HG03378 (cell line): ENCODE data around the gene NEUROD2.
"Not testable (repeated sequence)": the region's sequence is repeated elsewhere in the genome, so short reads cannot be mapped to it uniquely, and the experiment has no call there.

Experiments
- ATAC-seq: cut with Tn5 transposase; IDR thresholded peaks from one replicate; pipeline ENCODE4 v1.9.1; 2021; ENCODE audit warnings: mild to moderate bottlenecking, moderate library complexity; ENCODE audit not compliant: unreplicated experiment

Gene NEUROD2

GRCh38 chr17:39603304-39604016 is 4.3 kb downstream of the NEUROD2 start:
- no peak for ATAC-seq

DNA sequence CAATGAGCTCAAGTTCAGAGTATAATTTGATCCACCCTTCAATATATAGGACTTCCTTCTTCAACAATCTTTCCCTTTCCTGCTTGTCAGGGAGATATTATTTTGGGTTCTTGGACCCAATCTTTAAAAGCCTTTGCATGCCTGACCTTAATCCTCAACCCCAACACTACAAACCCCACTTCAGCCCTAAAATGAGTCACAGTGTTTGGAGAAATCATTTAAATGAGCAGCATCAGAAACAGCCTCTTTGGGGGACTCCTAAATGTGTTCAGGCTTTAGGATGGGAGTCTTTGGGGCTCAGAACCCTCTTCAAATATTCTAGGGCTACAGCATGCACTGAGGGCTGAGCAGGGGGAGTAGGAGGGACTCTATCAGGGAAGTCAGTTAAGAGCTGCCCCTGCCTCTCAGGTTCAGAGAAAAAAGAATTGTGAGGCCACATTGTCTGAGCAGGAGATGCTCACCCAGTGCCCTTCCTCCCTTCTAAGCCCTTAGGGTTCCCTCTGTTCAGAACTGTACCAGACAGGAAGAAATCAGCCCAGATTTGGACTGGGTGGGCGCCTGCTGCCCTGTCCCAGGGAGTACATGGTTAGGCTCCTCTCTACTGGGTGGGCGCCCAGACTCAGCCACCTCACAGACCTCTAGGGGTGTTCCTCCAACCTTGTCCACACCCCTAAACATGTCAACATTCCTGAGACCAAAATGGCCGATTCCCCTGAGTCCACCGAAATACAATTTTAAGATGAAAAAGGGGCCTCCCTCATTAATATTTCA is 5.0 kb downstream of the NEUROD2 start:
- ATAC-seq = no peak

- ATAC-seq = no peak
Measured at GRCh38 chr17:39601758-39602532, 5.8 kb downstream of the NEUROD2 start.

DNA sequence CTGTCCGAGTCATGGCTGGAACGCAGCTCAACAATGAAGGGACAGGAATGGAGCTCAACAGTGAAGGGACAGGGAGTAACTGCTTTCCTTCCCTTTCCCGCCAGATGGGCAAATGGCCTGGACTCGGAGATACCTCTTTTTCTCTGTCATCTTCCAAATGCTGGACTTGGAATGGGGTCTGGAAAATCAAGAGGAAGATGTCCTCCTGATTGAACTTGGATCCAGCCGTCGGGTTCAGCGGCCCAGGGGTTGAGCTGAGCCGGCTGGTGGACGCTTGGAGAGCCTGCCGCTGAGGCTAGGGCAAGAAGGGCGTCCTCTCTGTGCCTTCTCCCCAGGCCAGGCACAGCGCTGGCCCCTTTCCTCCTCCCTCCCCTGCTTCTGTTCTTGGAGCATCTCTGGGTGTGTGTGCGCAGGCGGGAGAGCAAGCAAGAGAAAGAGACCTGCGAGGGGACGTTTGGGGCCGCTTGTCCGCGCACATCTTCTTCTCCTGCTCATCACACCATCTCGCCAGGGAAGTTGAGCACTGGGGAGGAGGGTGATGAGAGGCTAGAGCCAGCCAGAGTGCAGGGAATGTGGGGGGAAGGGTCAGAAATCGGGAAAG is 6.6 kb downstream of the NEUROD2 start:
- no peak for ATAC-seq

- no peak for ATAC-seq
Measured at GRCh38 chr17:39600288-39600996, 7.3 kb downstream of the NEUROD2 start.

DNA sequence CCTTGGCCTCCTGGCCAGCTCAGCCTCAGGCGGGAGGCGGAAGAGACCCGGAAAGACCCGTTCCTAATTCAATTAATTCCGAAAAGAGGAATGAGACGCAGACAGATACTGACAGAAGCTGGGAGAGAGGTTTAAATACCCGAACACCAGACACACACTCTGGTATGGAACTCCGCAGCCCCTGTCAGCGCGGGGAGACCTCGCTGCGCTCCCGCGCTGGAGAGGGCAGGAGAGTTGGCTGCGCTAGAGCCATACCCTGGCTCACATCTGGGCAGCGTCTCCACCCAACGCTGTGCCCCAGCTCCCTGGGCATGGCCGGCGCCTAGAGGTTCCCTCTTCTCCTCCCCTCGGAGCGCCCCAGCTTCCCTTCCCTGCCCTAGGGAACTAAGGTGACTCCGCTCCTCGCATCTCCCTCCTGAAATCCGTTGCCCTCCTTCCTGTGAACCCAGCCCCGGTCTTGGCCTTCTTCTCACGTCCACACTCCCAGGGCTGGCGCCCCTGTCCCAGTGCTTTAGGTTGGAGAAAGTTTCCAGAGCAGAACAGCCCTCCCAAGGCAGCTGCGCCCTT is 8.0 kb downstream of the NEUROD2 start:
- no peak for ATAC-seq

GRCh38 chr17:39599004-39599664 is 8.6 kb downstream of the NEUROD2 start:
- ATAC-seq = no peak

- no peak for ATAC-seq
Measured at GRCh38 chr17:39598630-39599003, 9.1 kb downstream of the NEUROD2 start.

DNA sequence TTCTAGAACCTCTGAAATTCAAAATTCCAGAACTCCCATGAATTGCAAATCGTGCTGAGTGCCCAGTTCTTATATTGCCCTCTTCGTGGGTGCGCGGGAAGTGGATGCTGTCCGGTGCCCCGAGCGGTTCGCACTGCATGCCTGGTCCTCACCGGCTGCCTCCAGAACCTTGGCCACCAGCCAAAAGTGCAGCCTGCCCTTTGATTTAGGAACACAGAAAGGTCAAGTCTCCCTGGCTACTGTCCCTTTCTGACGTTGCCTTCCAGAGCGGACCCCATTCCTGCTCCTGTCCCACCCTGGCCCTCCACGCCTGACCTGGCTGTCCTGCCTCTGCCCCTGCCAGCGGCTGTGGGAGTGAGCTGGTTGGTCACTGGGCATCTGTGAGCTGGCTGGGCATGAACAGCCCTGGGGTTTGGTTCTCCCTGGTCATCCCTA is 9.7 kb downstream of the NEUROD2 start:
- ATAC-seq = no peak

- no peak for ATAC-seq
Measured at GRCh38 chr17:39597372-39598046, 10.2 kb downstream of the NEUROD2 start.

GRCh38 chr17:39596543-39597267 is 11.0 kb downstream of the NEUROD2 start:
- ATAC-seq = no peak

DNA sequence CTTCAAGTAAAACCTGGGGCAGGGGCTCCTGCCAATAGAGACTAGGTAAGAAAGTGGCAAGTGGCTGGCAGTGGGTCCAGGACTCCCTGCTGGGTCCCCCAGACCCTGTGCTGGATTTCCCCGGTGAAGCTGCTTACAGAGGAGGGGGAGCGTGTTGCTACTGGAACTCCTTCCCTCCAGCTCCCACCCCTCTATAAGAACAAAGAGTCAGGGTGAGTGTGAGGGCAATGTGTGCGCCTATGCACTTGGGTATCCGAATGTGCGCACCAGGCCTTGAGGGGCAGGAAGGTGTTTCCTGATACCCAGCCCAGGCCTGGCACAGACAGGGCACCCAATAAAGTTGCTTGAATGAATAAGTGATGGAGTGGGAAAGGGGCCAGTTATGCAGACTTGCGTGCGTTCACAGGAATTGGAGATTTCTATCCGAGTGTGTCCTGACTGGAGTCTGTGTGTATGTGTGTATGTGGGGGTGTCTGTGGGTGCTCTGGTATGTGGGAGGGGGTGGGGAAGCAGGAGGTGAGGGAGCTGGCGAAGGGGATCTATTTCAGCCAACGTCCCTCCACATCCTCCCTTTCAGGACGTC is 11.7 kb downstream of the NEUROD2 start:
- no peak for ATAC-seq

DNA sequence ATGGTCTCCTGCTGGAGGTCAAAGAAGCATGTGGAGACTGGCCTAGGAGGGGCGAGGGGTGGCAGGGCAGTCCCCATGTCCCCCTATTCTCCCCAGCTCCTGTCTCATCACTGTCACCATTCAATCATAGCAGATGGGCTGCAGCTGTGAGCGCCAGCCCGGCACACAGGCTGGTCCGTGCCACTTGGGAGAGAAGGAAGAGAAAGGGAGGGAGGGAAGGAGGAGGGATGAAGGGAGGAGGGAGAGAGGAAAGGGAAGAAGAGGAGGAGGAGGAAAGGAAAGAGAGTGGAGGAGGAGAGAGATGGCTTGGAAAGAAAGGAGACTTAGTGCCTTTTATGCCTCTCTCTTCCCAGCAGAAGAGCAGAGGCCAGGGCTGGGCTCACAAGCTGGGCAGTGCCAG is 12.4 kb downstream of the NEUROD2 start:
- ATAC-seq = no peak

DNA sequence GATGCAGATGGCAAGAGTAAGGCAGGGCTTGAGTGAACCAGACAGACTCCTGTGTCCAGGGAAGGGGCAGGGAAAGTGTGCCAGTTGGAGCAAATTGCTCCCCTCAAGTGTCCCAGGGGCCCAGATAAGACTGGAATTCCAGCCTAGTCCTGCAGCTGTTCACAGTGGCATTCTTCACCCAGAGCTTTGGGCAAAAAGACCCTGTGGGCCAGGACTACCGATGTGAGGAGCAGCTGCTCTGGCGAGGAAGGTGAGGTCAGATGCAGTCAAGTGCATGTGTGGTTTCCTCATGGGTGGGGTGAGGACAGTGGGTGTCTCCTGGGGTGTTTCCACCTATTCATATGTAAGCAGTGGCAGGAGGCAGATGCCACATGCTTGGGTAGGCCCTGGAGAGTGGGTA is 14.3 kb downstream of the NEUROD2 start:
- no peak for ATAC-seq

DNA sequence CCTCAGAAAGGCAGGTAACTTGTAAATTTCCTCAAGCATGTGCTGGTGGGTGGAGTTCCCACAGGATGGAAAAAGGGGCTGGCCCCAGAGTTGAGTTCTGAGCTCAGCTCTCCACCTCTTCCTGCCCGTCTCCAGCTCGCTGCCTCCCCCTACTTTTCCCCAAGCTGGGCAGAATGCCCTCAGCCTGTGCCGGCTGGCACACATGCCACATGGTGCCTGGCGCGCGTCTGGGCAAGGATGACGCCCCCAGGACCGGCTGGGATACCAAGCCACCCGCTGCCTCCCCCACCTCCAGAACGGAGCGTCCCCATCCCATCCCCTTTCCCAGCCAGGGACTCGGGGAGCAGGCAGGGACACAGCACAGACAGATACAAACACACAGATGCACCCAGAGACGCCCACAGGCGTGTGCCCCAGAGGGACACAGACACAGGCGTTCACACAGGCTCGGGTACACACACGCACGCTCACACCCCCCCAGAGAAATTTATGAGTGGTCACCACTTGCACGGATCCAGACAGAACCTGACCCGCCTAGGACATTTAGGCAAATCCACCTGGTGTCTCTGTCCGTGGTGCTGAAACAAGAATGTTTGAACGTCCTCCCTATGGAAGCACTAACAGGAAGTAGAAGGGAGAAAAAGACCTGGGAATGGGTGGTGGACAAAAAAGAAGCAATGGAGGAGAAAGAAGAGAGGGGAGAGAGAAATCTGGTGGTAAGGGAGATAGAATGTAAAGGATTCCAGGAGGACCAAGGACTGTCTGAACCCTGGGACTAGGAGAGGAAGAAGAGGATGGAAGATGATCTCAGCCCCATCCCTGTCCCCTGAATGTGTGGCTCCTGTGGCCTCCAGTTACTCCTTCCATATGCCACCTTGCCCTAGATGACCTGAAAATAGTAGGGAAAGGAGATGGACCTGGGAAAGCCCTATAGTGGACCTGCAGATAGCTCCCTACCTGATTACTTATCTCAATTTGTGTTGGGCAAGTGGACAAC is 15.5 kb downstream of the NEUROD2 start:
- no peak for ATAC-seq

DNA sequence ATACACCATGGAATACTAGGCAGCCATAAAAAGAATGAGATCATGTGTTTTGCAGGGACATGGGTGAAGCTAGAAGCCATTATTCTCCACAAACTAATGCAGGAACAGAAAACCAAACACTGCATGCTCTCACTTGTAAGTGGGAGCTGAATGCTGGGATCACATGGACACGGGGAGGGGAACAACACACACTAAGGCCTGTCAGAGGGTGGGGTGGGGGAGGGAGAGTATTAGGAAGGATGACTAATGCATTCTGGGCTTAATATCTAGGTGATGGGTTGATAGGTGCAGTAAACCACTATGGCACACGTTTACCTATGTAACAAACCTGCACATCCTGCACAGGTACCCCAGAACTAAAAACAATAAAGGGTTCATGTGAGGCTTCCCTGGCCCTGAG is 17.5 kb downstream of the NEUROD2 start:
- not testable (repeated sequence) for ATAC-seq

GRCh38 chr17:39582658-39583057 is 25.1 kb downstream of the NEUROD2 start:
- no peak for ATAC-seq
